Breast epithelium (tissue), 3 donors: ENCODE results near the gene TTC9B.

Source experiments
- POLR2A ChIP-seq: fragments of 450-650 bp; IDR thresholded peaks from one replicate; pipeline ENCODE4 v1.6.1; 2016; ENCODE audit warnings: antibody characterized with exemption, mild to moderate bottlenecking, moderate library complexity
- POLR2AphosphoS5 ChIP-seq, 3 donors: sonication (generic); formaldehyde crosslinking; IDR thresholded peaks; one replicate each; pipeline ENCODE4 v1.6.1; 2017; ENCODE audit warnings: antibody characterized with exemption in 3 of 3
- TF ChIP-seq, protein P1 (sequence below), 3 donors: fragments of 450-650 bp; IDR thresholded peaks; one replicate each; pipeline ENCODE4 v1.5.1; 2016 to 2017; ENCODE audit warnings: antibody characterized with exemption in 3 of 3, mild to moderate bottlenecking in 3 of 3, moderate library complexity in 3 of 3

DNA sequence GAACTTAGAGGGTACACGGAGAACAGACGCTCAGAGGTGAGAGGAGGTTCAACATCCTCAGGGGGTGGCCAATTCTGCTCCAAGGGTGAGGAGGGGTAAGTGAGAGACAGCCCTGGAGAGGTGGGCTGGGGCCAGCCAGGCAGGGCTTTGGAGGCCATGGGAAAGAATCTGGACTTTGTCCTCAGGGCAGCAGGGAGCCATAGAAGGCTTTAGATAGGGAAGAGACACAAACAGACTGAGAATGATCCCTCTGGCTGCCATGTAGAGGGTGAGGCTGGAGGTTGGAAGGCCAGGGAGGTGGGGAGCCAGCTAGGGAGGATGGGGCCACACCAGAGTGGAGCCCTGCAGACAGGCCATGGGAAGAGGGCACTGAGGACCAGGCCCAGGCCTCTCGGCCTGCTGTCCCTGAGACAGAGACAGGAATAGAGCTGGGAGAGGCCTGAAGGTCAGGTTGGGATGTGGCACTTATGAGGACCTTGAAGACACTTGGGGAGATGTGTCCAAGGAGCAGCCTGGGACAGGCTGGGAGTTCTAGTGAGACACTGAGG is 37.5 kb upstream of the TTC9B start:
- TF ChIP-seq, protein P1, sequence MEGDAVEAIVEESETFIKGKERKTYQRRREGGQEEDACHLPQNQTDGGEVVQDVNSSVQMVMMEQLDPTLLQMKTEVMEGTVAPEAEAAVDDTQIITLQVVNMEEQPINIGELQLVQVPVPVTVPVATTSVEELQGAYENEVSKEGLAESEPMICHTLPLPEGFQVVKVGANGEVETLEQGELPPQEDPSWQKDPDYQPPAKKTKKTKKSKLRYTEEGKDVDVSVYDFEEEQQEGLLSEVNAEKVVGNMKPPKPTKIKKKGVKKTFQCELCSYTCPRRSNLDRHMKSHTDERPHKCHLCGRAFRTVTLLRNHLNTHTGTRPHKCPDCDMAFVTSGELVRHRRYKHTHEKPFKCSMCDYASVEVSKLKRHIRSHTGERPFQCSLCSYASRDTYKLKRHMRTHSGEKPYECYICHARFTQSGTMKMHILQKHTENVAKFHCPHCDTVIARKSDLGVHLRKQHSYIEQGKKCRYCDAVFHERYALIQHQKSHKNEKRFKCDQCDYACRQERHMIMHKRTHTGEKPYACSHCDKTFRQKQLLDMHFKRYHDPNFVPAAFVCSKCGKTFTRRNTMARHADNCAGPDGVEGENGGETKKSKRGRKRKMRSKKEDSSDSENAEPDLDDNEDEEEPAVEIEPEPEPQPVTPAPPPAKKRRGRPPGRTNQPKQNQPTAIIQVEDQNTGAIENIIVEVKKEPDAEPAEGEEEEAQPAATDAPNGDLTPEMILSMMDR (IDR thresholded peaks at IDR 0.05), result no peak
- TF ChIP-seq POLR2AphosphoS5 (IDR thresholded peaks at IDR 0.05) (no peak), POLR2A (no peak)
